HCT116 (cell line): ENCODE results near the gene GNB1. TPM values are rescaled to one million over a fixed set of nuclear protein-coding genes. Genes with fewer than 3 reads are reported as not detected.

Experiments
- ATAC-seq: fragments of 200-7000 bp; cut with Tn5 transposase; 2 replicates; pipeline ENCODE4 v1.9.1; 2020; ENCODE audit warnings: mild to moderate bottlenecking, moderate library complexity
- BruUV-seq: library from RNA; stranded (reverse); fragments of 400-500 nt; replicated peaks from 2 replicates; lab custom pipeline; 2021; lab: Mats Ljungman, UMichigan
- CTCF ChIA-PET: fragments of 300-600 bp; sonication (Branson Sonifier 250); formaldehyde crosslinking; loops from one replicate; lab custom pipeline; 2021; ENCODE audit warnings: antibody characterized with exemption; lab: Charles Lee
- POLR2A ChIA-PET: fragments of 300-600, 350-600 bp; sonication (Branson Sonifier 250); formaldehyde crosslinking; loops from one replicate; lab custom pipeline; 2021; ENCODE audit warnings: antibody characterized with exemption; lab: Charles Lee
- RAD21 ChIA-PET, 2 experiments: fragments of 300-600 bp; sonication (Branson Sonifier 250); formaldehyde crosslinking; loops; one replicate each; lab custom pipeline; 2023; ENCODE audit warnings: low total read pairs in 2 of 2; ENCODE audit not compliant: uncharacterized antibody in 2 of 2, unreplicated experiment in 2 of 2, low non-redundant PET in 1 of 2; lab: Charles Lee
- DNase-seq: peaks from one replicate; pipeline ENCODE4 v3.0.0-alpha.2; 2010; ENCODE audit warnings: low read depth, low spot score
- H2AFZ ChIP-seq: fragments of 200-600 bp; shearing (Covaris generic), sonication (generic); 2 replicates; pipeline ENCODE4 v1.6.1; 2017; ENCODE audit warnings: low read depth, mixed run types, mixed read lengths, antibody characterized with exemption, low read length; ENCODE audit not compliant: poor library complexity, severe bottlenecking
- H3K27ac ChIP-seq: 2 replicates; pipeline ENCODE4 v1.5.1; 2012; ENCODE audit warnings: low read depth, low read length
- H3K27me3 ChIP-seq: fragments of 200-600 bp; sonication (generic); 2 replicates; pipeline ENCODE4 v1.6.1; 2016; ENCODE audit warnings: mixed run types, low read length, mixed read lengths; ENCODE audit not compliant: insufficient read depth
- H3K36me3 ChIP-seq, 2 experiments: fragments of 200-500 bp in 1 of 2; fragments of 200-600 bp in 1 of 2; sonication (Bioruptor generic) in 1 of 2; sonication (generic) in 1 of 2; 2 replicates each; pipeline versions ENCODE4 v1.5.1 to v1.6.1; 2014 to 2016; ENCODE audit warnings: low read length in 2 of 2, inconsistent platforms in 1 of 2, mixed read lengths in 1 of 2, mixed run types in 1 of 2; ENCODE audit not compliant: insufficient read depth in 2 of 2, control insufficient read depth in 1 of 2
- H3K4me1 ChIP-seq, 2 experiments: fragments of 200-600 bp in 1 of 2; sonication (generic) in 1 of 2; 2 replicates each; pipeline versions ENCODE4 v1.5.1 to v1.6.1; 2012 to 2017; ENCODE audit warnings: low read length in 2 of 2, inconsistent platforms in 1 of 2, mild to moderate bottlenecking in 1 of 2, mixed read lengths in 1 of 2, mixed run types in 1 of 2, moderate library complexity in 1 of 2; ENCODE audit not compliant: insufficient read depth in 2 of 2, control insufficient read depth in 1 of 2
- H3K4me2 ChIP-seq: fragments of 200-600 bp; sonication (generic); 2 replicates; pipeline ENCODE4 v1.6.1; 2017; ENCODE audit warnings: mixed run types, low read length, mixed read lengths
- H3K4me3 ChIP-seq, 2 experiments: fragments of 200-600 bp in 1 of 2; sonication (generic) in 1 of 2; replicated peaks in 1 of 2; 2 replicates each; pipeline ENCODE4 v1.5.1; 2011 to 2016; ENCODE audit warnings: low read length in 2 of 2, control low read depth in 1 of 2, low read depth in 1 of 2, mild to moderate bottlenecking in 1 of 2, mixed read lengths in 1 of 2, mixed run types in 1 of 2
- H3K79me2 ChIP-seq: fragments of 200-600 bp; sonication (generic); 2 replicates; pipeline ENCODE4 v1.6.1; 2017; ENCODE audit warnings: mild to moderate bottlenecking, mixed run types, low read length, moderate library complexity, mixed read lengths; ENCODE audit not compliant: insufficient read depth
- H3K9ac ChIP-seq: fragments of 200-600 bp; sonication (generic); 2 replicates; pipeline ENCODE4 v1.6.1; 2016; ENCODE audit warnings: low read length, mixed read lengths
- H3K9me2 ChIP-seq: fragments of 200-600 bp; sonication (generic), shearing (Covaris generic); 2 replicates; pipeline ENCODE4 v1.6.1; 2017; ENCODE audit warnings: mixed run types, mild to moderate bottlenecking, moderate library complexity; ENCODE audit not compliant: insufficient read depth
- H3K9me3 ChIP-seq, 2 experiments: fragments of 200-500 bp in 1 of 2; fragments of 200-600 bp in 1 of 2; sonication (Bioruptor generic) in 1 of 2; sonication (generic) in 1 of 2; 2 replicates each; pipeline ENCODE4 v1.6.1; 2014 to 2017; ENCODE audit warnings: low read length in 2 of 2, mixed read lengths in 2 of 2, inconsistent platforms in 1 of 2, low read depth in 1 of 2, mild to moderate bottlenecking in 1 of 2, mixed run types in 1 of 2, moderate library complexity in 1 of 2; ENCODE audit not compliant: control insufficient read depth in 1 of 2, insufficient read depth in 1 of 2
- H4K20me1 ChIP-seq: fragments of 200-600 bp; sonication (generic), shearing (Covaris generic); 2 replicates; pipeline ENCODE4 v1.6.1; 2017; ENCODE audit warnings: mixed run types, mild to moderate bottlenecking, moderate library complexity; ENCODE audit not compliant: insufficient read depth
- CBX3 ChIP-seq: IDR thresholded peaks from 2 replicates; pipeline ENCODE4 v1.6.1; 2012; ENCODE audit warnings: low read depth
- CEBPB ChIP-seq: IDR thresholded peaks from 2 replicates; pipeline ENCODE4 v1.6.1; 2012; ENCODE audit warnings: low read depth
- EGR1 ChIP-seq: IDR thresholded peaks from 2 replicates; pipeline ENCODE4 v1.6.1; 2012; ENCODE audit warnings: low read depth
- ELF1 ChIP-seq: IDR thresholded peaks from 2 replicates; pipeline ENCODE4 v1.6.1; 2012; ENCODE audit warnings: low read depth, borderline replicate concordance
- EZH2 ChIP-seq: fragments of 200-600 bp; sonication (generic); IDR thresholded peaks from 2 replicates; pipeline ENCODE4 v1.6.1; 2017; ENCODE audit warnings: antibody characterized with exemption, mixed run types
- FOSL1 ChIP-seq: IDR thresholded peaks from 2 replicates; pipeline ENCODE4 v1.6.1; 2012; ENCODE audit warnings: low read depth
- RAD21 ChIP-seq: IDR thresholded peaks from 2 replicates; pipeline ENCODE4 v1.6.1; 2012; ENCODE audit warnings: low read depth, mild to moderate bottlenecking
- SRF ChIP-seq: IDR thresholded peaks from 2 replicates; pipeline ENCODE4 v1.6.1; 2012; ENCODE audit warnings: low read depth
- ZNF274 ChIP-seq: fragments of 200-500 bp; sonication (Bioruptor generic); IDR thresholded peaks from 2 replicates; pipeline ENCODE4 v1.6.1; 2014; ENCODE audit warnings: mild to moderate bottlenecking, low read depth, low read length, inconsistent platforms
- intact Hi-C: fragments of 100-400 bp; cut with micrococcal nuclease; formaldehyde crosslinking; loops from 2 replicates; pipeline ENCODE4 v1.10.0; 2022
- total RNA-seq: library from RNA; stranded (reverse); gene quantifications from one replicate; pipeline ENCODE4 v1.2.1, GENCODE V29; 2021; ENCODE audit not compliant: unreplicated experiment
- TF ChIP-seq, protein P1 (sequence below): IDR thresholded peaks from 2 replicates; pipeline ENCODE4 v1.6.1; 2012
- TF ChIP-seq, protein P2 (sequence below): IDR thresholded peaks from 2 replicates; pipeline ENCODE4 v1.6.1; 2011; ENCODE audit warnings: mild to moderate bottlenecking, low read length, moderate library complexity; ENCODE audit not compliant: insufficient replicate concordance; ENCODE audit errors: extremely low read depth
- TF ChIP-seq, protein P3 (sequence below), 3 experiments: fragments of 200-600 bp in 1 of 3; sonication (generic) in 1 of 3; IDR thresholded peaks in 2 of 3; conservative IDR thresholded peaks in 1 of 3; 2 replicates each; pipeline ENCODE4 v1.5.1; 2012 to 2017; ENCODE audit warnings: low read depth in 2 of 3, low read length in 2 of 3, antibody characterized with exemption in 1 of 3, borderline replicate concordance in 1 of 3, control low read depth in 1 of 3, mild to moderate bottlenecking in 1 of 3, mixed read lengths in 1 of 3, mixed run types in 1 of 3, moderate library complexity in 1 of 3; ENCODE audit not compliant: insufficient read depth in 1 of 3

The GNB1 gene
- total RNA-seq, 1 experiment from 2014 or later = 371 TPM

DNA sequence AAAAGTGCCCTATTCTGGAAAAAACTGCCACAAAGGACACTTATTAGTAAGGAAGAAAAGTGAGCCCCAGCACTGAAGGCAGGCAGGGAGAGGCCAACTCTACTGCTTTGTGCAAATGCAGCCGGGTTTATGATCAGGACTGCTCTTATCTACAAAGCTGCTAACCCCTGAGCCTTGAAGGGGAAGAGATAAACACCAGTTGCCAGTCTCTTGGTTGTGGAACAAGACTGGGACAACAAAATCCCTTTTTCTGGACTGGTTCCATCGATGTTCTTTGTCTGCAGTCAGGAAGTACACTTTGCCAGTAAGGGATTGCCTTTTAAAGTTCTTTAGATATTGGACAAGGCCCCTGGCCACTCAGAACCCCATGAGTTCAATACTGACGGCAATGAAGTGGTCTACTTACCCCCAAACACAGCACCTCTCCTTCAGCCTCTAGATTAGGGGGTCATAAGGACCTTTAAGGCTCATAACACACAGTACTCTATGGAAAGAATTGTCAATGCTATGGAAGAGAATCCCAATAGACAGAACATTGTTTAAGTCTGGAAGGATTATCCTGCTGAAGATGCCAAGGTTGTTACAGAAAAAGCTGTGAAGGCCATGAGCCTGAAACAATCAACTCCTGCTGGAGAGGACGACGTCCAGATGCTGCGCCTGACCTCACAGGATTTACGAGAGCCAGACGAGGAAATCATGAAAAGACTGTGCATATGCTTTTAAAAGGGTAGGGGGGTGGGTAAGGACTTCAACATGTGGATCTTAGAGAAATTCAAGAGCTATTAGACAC is 43.6 kb downstream of the GNB1 start:
- Histone ChIP-seq H3K4me3 (no peak overlapping the region), H3K9me2 (no peaks in the 10 kb centered on the region), H3K4me2 (no peak overlapping the region), H2AFZ (no peak overlapping the region), H3K27ac (no peak overlapping the region), H3K9ac (no peak overlapping the region), H4K20me1 (peaks cover 16% of the 10 kb centered on the region; the same call in 1 of the 2 replicates), H3K27me3 (no peaks in the 10 kb centered on the region), H3K9me3 (no peaks in the 10 kb centered on the region), H3K4me1 (peaks cover 0 to 3% of the 10 kb centered on the region in 2 experiments; a peak in 1 of 4 replicates), H3K79me2 (peaks cover 92% of the 10 kb centered on the region), H3K36me3 (peaks cover 3 to 11% of the 10 kb centered on the region in 2 experiments; a peak in 1 of 4 replicates)
- DNase-seq (no peak), ATAC-seq (no peak)
- ChIA-PET POLR2A (no interaction called here), CTCF (no interaction called here), RAD21 (no interaction called here)
- no peak for TF ChIP-seq CEBPB
- no peak for TF ChIP-seq CBX3
- no peak for TF ChIP-seq EGR1
- intact Hi-C loops = no loop called here
- no TSS peak for BruUV-seq

DNA sequence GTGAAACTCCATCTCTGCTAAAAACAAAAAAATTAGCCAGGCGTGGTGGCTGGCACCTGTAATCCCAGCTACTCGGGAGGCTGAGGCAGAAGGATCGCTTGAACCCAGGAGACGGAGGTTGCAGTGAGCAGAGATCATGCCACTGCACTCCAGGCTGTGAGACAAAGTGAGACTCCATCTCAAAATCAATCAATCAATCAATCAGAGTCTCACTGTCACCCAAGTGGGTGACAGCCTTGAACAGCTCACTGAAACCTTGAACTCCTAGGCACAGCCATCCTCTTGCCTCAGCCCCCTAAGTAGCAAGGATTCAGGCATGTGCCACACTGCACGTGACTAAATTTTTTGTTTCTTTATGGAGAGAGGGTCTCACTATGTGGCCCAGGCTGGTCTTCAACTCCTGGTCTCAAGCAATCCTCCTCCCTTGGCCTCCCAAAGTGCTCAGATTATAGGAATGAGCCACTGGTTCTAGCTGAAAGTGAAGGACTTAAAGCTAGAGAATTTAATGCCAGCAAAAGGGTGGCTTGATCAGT is 44.4 kb downstream of the GNB1 start:
- H3K4me2 ChIP-seq = no peak overlapping the region
- H4K20me1 ChIP-seq = peaks cover 19% of the 10 kb centered on the region; the same call in 1 of the 2 replicates
- no peak for DNase-seq
- H3K79me2 ChIP-seq = peaks cover 92% of the 10 kb centered on the region
- intact Hi-C loops = no loop called here
- CTCF ChIA-PET = no interaction called here
- BruUV-seq = no TSS peak
- no peak overlapping the region for H2AFZ ChIP-seq
- POLR2A ChIA-PET = no interaction called here
- no peak overlapping the region for H3K9ac ChIP-seq
- H3K27me3 ChIP-seq = no peaks in the 10 kb centered on the region
- RAD21 ChIA-PET = no interaction called here
- H3K4me1 ChIP-seq = peaks cover 0 to 3% of the 10 kb centered on the region in 2 experiments; a peak in 1 of 4 replicates
- H3K9me2 ChIP-seq = no peaks in the 10 kb centered on the region
- no peak for TF ChIP-seq EGR1
- TF ChIP-seq FOSL1 = no peak
- TF ChIP-seq, protein P1, sequence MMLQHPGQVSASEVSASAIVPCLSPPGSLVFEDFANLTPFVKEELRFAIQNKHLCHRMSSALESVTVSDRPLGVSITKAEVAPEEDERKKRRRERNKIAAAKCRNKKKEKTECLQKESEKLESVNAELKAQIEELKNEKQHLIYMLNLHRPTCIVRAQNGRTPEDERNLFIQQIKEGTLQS = no peak
- no peak for TF ChIP-seq RAD21
- TF ChIP-seq CEBPB = no peak
- TF ChIP-seq, protein P2, sequence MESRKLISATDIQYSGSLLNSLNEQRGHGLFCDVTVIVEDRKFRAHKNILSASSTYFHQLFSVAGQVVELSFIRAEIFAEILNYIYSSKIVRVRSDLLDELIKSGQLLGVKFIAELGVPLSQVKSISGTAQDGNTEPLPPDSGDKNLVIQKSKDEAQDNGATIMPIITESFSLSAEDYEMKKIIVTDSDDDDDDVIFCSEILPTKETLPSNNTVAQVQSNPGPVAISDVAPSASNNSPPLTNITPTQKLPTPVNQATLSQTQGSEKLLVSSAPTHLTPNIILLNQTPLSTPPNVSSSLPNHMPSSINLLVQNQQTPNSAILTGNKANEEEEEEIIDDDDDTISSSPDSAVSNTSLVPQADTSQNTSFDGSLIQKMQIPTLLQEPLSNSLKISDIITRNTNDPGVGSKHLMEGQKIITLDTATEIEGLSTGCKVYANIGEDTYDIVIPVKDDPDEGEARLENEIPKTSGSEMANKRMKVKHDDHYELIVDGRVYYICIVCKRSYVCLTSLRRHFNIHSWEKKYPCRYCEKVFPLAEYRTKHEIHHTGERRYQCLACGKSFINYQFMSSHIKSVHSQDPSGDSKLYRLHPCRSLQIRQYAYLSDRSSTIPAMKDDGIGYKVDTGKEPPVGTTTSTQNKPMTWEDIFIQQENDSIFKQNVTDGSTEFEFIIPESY = no peak
- TF ChIP-seq, protein P3, sequence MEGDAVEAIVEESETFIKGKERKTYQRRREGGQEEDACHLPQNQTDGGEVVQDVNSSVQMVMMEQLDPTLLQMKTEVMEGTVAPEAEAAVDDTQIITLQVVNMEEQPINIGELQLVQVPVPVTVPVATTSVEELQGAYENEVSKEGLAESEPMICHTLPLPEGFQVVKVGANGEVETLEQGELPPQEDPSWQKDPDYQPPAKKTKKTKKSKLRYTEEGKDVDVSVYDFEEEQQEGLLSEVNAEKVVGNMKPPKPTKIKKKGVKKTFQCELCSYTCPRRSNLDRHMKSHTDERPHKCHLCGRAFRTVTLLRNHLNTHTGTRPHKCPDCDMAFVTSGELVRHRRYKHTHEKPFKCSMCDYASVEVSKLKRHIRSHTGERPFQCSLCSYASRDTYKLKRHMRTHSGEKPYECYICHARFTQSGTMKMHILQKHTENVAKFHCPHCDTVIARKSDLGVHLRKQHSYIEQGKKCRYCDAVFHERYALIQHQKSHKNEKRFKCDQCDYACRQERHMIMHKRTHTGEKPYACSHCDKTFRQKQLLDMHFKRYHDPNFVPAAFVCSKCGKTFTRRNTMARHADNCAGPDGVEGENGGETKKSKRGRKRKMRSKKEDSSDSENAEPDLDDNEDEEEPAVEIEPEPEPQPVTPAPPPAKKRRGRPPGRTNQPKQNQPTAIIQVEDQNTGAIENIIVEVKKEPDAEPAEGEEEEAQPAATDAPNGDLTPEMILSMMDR (IDR thresholded peaks at IDR 0.05 in 2 of 3, conservative IDR thresholded peaks at IDR 0.05 in 1 of 3; ENCODE audit: borderline replicate concordance in 1 of 3, insufficient read depth in 1 of 3, low read depth in 2 of 3, low read length in 2 of 3) = no peak
- TF ChIP-seq ELF1 = no peak
- TF ChIP-seq SRF = no peak
- TF ChIP-seq ZNF274 = no peak
- no peak for TF ChIP-seq EZH2
- H3K27ac ChIP-seq = no peak overlapping the region
- peaks cover 3 to 11% of the 10 kb centered on the region in 2 experiments; a peak in 1 of 4 replicates for H3K36me3 ChIP-seq
- no peak for ATAC-seq
- no peaks in the 10 kb centered on the region for H3K9me3 ChIP-seq
- H3K4me3 ChIP-seq = no peak overlapping the region
